GM21528 (cell line): Measurements from ENCODE around the gene ARMH1.
A peak's percentile ranks its signal among the peaks of the same experiment; 100 is the strongest.
"Not testable (repeated sequence)": the region's sequence is repeated elsewhere in the genome, so short reads cannot be mapped to it uniquely, and the experiment has no call there.

Experiments
- ATAC-seq: cut with Tn5 transposase; IDR thresholded peaks from one replicate; pipeline ENCODE4 v1.9.1; 2021; ENCODE audit warnings: mild to moderate bottlenecking, moderate library complexity; ENCODE audit not compliant: unreplicated experiment, low FRiP score

ARMH1 gene

DNA sequence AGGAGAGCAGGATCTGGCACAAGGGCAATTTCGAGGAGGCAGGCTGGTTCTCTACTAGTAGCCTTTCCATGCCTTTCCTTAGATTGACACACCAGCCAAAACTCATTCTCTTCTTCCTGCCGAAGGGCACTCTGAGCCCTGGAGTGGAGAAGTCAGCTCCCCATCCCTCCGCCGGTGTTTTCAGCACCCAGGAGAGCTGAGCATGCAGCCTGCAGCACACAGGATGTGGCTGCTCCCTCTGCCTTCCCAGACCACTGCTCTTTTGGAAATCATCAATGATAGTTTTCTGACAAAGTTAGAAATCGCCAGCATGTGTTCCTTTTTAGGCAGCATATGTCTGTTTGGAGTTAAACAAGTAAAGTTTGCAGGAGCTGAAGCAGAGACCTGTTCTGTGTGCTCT, 44.8 kb downstream of the ARMH1 start:
- no peak for ATAC-seq

DNA sequence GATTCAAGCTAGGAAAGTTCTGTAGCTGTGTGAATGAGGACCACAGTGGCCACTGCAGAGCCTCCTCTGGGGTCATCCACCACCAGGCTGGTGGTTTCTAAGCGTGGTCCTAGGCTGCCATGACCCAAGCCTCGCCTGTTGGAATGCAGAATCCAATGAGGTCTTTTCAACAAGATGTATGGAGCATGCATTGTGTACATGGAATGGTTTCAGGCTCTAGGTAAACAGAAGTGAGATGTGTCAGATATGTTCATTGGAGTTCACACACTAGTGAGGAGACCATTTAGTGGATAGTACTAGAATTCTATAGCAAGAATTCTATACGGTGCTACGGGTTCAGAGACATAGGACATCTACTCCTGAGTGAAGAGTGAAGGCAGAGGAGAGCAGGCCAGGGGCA, 45.8 kb downstream of the ARMH1 start:
- ATAC-seq: no peak

DNA sequence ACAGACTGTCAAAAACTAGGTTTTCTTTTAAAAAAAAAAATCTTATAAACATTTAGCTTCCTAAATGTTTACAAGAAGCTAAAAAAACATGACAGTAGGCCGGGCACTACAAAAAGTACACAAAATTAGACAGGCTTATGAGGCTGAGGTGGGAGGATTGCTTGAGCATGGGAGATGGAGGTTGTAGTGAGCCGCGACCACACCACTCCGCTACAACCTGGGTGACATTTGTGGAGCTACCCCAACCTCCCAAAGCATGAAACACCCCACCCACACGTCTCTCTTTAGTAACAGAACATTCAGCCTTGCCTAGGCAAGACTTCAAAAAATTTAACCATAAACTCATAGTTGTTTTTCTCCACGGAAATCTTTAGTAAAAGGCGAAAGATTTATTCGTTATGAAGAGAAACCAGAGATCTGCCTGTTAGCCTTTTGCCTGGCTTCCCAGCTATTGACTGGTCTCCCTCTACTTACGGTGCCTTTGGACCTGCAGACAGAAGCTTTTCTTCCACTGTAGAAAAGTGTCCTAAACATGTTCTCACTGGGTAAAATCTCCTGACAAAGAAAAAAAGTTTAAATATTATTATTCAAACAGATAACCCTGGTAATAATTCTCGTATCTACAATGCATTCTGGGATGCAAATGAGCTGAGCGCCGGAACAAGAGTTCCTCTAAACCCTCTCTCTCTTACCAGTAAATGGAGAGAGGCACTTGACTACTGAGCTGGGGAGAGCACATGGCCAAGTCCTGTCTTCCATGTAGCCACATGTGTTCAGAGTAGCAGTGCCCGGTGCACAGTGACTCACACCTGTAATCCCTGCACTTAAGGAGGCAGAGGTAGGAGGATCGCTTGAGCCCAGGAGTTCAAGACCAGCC, 47.2 kb downstream of the ARMH1 start:
- ATAC-seq: peak; percentile 71

DNA sequence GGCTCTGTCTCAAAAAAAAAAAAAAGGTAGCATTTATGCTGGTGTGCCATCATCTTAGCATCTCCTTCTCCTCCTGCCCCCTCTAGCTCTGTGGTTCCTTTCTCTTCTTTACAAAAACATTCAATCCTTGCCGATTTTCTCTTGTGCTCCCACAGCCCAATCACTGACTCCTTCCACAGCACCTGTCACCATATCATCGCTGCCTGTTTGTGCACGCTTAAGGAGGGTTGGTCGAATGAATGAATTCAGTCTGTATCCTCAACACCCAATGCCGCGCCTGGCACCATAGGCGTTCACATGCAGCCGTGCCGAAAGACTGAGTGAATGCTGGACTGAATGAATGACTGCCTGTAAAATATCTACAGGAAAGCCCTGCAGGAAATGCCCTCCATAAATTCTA, 48.5 kb downstream of the ARMH1 start:
- no peak for ATAC-seq

DNA sequence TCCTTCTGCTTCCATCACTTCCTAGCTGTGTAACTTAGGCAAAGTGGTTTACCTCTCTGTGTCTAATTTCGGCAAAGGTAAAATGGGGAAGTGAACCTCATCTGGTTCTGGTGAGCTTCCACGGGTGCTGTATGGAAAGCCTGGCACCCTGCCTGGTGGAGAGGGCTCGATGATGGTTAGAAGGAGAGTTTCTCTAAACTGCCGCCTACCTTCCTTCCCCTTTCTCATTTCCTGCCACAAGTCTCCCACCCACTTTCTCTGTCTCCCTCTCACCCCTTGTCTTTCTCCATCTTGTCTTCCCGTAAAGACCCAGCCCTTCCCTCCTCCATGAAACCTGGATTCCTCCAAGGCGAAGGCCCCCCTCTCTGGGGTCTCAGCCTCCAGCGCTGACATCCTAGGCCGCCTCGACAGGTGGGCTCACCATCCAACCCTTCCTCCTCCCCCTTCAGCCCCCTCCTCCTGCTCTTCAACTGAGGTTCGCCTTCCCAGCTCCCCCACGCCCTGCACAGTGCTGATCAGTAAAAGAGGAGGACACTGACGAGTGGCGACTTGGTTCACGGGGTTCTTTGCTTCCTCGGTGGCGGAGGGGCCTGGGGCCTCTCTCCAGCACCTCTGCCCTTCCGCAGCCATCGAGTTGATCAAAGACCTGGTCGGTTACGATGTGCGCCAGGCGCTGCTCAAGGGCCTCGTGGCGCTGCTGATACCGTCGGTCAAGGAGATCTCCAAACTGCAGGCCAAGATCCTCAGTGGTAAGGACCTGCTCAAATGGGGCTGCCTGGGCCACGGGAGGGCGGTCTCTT, 49.2 kb downstream of the ARMH1 start:
- ATAC-seq: no peak

DNA sequence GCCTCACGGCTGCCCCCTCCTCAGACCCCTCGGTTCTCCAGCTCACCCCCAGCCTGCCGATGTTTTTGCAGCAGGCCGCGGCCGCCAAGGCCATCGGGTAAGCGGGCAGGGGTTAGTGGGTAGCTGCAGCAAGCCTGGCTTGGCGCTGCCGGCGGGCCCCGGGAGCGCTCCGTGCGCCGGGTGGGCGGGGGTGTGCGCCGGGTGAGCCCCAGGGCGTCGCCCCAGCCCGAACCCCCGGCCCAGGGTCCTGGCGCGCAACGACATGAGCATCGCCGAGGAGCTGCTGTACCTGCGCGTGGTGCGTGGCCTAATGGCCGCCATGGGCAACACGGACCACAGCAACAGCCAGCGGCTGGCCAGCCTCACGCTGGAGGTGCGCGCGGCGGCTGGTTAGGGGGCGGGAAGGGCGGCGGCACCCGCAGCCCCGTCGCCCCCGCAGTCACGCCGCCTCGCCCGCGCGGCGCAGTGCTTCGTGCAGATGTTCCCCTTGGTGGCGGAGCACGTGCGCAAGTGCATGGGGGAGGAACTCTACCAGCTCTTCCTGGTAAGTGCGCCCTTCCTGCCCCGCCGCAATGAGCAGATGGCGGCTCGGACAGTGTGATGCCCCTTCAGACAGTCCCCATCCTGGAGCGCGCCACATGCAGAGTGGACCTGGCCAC, 49.9 kb downstream of the ARMH1 start:
- ATAC-seq: no peak

DNA sequence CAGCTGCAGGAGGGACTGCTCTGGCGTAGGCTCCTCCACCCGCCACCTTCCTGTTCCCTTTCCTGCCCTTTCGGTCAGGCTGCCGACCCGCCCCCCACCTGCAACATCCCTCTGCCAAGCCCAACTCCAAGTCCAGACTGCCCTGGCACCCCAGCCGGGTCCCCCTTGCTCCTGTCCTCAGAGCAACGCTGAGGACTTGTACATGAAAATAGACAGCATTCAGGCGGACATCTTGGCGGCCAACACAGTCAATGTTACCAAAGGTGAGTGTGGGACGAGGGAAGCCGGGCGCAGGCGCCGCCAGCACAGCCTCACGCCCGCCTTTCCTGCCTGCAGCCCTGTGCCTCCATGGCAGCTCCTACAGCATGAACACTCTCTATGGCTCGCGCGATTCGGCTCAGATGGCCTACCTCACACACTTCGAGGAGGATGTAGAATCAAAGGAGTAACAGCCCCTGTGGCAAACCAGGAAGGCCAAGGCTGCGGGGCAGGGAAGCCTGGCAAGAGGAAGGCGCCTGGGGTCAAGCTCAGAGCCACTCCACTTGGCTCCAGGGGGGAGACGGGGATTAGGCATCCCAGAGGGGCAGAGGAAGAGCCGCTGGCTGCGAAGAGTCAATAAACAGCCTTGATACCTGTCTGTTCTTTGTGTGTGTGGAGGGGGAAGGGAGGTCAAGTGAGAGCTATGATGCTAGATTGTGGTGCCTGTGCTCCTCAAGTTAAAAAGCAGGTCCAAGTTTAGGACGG, 50.6 kb downstream of the ARMH1 start:
- ATAC-seq: no peak

DNA sequence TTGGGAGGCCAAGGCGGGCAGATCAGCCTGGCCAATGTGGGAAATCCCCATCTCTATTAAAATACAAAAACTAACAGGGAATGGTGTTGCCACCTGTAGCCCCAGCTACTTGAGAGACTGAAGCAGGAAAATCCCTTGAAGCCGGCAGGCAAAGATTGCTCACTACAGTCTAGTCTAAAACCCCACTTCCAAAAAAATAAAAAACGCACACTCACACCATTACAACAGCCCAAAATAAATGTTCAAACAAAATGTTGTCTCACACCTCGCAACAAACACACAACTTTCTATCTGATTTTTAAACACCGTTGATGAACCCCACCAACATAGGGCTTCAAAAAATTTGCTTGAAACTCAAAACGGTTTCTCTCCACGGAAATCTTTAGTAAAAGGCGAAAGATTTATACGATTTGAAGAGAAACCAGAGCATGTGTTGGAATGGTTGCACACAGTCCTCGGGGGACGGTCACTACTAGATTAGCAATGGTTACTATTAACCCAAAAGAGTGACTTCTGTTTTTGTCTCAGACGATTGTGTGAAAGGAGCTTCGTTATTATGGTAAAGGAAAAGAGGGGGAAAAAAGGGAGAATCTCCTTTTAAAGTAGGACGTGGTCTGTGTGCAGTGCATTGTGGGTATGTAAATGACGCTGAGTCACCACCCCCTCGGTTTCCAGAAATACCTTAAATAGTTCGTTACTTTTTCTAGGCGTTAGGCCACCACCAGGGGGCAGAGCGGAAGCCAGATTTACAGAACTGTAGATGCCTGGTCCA, 56.4 kb downstream of the ARMH1 start, which contains the start of gene RNU5D-1:
Gene RNU5D-1, minus strand, starts transcription at position 430 of the 772 bp plus-strand sequence.
- ATAC-seq: peak; percentile 67

DNA sequence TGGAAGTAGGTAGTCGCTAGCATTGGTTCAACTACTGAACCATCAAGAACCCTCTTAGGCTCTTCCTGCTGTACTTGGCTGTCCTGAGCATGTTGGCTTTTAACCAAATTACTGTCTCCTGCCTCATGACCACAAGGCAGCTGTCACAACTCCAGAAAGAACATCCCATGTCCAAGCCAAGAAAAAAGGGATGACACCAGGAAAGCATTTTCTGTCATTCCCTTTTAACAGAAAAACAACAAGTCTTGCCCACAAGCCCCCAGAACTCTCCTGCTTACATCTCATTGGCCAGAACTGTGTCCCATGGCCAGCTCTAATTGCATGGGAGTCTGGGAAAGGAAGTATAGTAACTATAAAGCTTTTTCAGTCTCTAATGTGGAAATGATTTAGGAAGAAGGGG, 58.9 kb downstream of the ARMH1 start:
- ATAC-seq: no peak

DNA sequence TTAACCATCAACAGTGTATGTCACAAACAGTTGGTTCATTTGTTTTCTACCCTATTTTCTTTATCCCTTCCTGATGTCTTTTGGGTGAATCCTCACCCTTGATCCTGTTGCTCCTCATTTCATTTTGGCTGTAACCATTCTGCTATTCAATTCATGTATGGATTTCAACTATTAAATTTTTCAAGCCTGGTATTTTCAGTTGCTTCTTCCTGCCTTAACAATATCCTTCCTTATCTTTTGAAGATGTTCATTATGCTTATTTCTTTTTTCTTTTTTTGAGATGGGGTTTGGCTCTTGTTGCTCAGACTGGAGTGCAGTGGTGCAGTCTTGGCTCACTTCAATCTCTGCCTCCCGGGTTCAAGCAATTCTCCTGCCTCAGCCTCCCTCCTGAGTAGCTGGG, 59.3 kb downstream of the ARMH1 start:
- no peak for ATAC-seq

DNA sequence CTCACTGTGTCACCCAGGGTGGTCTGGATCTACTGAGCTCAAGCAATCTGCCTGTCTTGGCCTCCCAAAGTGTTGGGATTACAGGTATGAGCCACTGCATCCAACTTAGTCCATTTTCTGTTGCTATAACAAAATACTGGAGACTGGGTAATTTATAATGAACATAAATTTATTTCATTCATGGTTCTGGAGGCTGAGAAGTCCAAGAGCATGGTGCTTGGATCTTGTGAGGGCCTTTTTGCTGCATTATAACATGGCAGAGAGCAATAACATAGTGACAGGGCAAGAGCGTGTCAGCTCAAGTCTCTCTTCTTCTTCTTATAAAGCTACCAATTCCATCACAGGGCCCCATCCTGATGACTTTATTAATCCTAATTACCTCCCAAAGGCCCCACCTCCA, 61.5 kb downstream of the ARMH1 start:
- no peak for ATAC-seq

DNA sequence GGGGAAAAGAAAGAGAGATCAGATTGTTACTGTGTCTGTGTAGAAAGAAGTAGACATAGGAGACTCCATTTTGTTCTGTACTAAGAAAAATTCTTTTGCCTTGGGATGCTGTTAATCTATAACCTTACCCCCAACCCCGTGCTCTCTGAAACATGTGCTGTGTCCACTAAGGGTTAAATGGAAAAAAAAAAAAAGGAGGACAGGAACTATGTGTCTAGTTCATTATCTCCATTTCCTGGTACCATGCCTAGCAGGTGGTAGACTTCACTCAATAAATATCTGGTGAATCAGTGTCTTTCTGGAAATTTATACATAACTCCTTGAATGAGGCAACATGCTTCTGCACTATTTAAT, 64.4 kb downstream of the ARMH1 start:
- not testable (repeated sequence) for ATAC-seq

DNA sequence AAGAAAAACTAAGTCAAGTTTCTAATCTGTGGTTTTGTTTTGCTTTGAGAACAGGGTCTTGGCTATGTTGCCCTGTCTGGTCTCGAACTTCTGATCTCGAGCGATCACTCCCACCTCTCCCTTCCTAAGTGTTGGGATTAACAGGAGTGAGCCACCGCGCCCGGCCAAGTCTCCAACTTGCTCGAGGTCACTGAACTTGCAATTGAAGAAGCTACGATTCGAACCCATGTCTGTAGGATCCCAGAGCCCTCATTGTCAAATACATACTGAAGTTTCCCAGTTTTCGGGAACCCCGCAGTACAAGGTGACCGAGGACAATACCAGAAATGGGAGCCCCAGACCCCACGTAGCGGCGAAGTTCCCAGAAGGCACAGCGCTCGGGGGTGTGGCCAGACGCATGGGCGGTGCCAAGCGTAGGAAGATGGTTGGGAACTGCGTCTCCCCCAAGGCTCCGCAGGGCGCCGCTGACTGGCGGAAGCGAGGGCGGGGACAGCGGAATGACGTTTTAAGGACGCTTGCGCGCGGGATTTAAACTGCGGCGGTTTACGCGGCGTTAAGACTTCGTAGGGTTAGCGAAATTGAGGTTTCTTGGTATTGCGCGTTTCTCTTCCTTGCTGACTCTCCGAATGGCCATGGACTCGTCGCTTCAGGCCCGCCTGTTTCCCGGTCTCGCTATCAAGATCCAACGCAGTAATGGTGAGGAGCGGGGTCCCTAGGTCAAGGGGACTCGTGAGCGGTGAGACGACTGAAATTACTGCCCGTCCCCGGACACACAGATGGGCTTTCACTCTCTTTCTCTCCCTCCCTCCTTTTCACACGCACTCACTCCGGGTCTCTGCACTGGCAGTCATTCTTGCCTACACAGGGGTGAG, 65.0 kb downstream of the ARMH1 start, which contains the start of gene KIF2C:
Gene KIF2C, plus strand, starts transcription at position 531 of the 872 bp plus-strand sequence. Its CDS starts 96 bp downstream, at position 627.
- ATAC-seq: peak; percentile 89

DNA sequence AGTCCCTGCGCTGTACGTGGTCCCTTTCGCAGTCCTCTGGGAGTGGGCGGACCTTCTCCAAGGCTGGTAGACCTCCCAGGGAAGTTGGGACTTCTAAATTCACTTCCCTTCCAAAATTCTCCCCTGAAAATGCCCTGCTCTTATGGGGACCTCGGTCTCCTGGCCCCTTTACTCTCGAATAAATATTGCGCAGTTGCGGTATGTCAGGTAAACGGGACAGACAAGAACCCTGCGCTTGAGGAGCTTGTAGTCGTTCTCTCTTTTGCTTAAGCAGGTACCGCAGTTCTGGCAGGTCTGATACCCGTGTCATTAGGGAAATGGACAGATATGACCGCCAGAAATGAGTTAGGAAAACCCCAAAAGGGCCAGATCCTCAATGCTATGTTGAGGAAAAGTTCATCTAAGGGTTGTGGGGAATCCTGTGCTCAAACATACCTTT, 65.7 kb downstream of the ARMH1 start:
- no peak for ATAC-seq

DNA sequence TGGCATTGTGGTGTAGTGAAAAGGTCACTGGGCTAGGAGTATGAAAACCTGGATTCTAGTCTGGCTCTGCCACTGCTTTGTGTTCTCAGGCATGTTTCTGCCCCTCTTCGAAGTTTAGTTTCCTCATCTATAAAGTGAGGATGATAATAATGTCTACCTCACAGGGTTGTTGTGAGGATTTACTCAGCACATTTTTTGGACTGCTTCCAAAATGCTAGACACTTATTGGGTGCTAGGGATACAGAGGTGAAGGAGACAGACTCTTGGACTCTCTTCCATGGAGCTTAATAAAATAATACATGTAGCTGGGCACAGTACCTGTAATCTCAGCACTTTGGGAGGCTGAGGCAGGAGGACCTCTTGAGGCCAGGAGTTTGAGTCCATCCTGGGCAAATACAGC, 68.7 kb downstream of the ARMH1 start:
- no peak for ATAC-seq

DNA sequence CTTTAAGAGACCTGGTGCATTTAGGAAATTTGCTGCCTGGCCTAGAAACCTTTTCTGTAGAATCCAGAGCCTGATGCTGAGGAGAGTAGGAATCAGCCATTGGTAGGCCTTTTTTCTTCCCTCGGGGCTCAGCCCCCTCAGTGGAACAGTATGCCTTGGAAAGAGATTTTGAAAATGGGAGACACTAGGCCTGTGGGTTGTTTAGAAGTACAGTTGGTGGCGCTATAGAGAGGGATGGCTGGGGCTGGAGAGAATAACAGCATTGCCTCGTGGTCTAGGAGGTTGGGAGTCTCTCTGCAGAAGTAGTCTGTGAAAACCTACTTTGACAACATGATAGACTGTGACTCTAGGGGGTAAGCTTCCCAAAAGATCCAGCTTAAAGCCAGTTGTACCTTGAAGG, 73.4 kb downstream of the ARMH1 start:
- no peak for ATAC-seq

DNA sequence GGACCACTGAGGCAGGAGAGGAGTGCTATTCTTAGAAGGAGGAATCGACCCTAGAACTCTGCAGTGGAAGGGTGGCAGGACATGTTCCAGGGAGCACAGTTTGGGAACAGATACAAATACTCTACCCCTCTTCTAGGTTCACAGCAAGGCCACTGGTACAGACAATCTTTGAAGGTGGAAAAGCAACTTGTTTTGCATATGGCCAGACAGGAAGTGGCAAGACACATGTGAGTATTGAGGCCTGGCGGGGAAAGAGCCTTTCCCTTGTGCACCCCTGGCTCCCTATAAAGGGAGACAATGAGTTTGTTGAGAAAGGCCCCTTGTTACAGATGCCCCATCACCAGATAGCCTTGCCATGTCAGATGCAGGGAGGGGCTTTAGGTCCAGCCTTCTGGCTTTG, 82.9 kb downstream of the ARMH1 start:
- ATAC-seq: no peak

DNA sequence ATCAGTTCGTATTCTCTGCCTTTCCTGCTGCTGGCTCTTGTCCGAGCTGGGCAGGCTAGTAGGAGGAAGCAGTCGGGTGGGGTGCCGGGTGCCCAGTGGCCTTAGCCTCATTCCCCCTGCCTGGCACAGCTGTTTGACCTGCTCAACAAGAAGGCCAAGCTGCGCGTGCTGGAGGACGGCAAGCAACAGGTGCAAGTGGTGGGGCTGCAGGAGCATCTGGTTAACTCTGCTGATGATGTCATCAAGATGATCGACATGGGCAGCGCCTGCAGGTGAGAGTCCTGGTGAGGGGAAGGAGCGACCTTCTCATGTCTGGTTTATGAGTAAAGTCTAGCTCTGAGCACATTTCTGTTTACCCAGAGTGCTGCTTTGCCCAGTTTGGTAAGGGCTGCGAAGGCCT, 84.6 kb downstream of the ARMH1 start:
- no peak for ATAC-seq

DNA sequence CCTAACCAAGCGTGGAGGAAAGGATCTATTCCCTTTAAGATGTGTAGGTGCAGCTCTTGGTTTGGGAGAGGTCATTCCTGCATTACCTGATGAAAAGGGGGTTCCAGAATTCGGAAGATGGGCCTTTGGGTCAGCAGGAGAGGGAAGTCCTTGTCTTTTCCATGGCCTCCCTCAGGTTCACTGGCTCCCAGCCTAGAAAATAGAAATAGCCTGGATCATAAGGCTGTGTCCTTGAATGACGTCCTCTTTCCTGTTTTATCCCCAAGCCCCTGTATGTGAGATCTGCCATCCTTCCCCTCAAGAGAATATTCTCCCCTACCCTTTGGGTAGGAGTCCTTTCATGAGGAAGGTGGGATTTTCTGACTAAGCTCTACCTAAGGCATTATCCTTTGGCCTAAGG, 86.4 kb downstream of the ARMH1 start:
- ATAC-seq: no peak
